HepG2 (cell line): ENCODE measurements around the gene ZNF800. TPM values are rescaled to one million over a fixed set of nuclear protein-coding genes. Genes with fewer than 3 reads are reported as not detected.

Experiments
- RAD51 ChIP-seq: fragments of 450-650 bp; IDR thresholded peaks from 2 replicates; pipeline ENCODE4 v1.6.1; 2016; ENCODE audit warnings: borderline replicate concordance
- TAF1 ChIP-seq: sonication (generic); formaldehyde crosslinking; IDR thresholded peaks from 2 replicates; pipeline ENCODE4 v1.4.0; 2020; ENCODE audit warnings: missing genetic modification reagents
- TBL1XR1 ChIP-seq: fragments of 150-350 bp; IDR thresholded peaks from 2 replicates; pipeline ENCODE4 v1.6.1; 2014; ENCODE audit warnings: borderline replicate concordance, low read length; ENCODE audit not compliant: partially characterized antibody
- ZNF747 ChIP-seq: sonication (generic); formaldehyde crosslinking; IDR thresholded peaks from 2 replicates; pipeline ENCODE4 v1.8.1; 2023; ENCODE audit warnings: missing genetic modification reagents, mild to moderate bottlenecking, borderline replicate concordance
- ZNF775 ChIP-seq: sonication (generic); formaldehyde crosslinking; IDR thresholded peaks from 2 replicates; pipeline ENCODE4 v1.4.0; 2020; ENCODE audit warnings: missing genetic modification reagents, mild to moderate bottlenecking, moderate library complexity, borderline replicate concordance
- ZNF839 ChIP-seq: sonication (generic); formaldehyde crosslinking; IDR thresholded peaks from 2 replicates; pipeline ENCODE4 v1.4.0; 2020; ENCODE audit warnings: missing genetic modification reagents, mild to moderate bottlenecking, borderline replicate concordance
- polyA plus RNA-seq, 8 experiments: library from polyadenylated mRNA; depleted of rRNA in 3 of 8; stranded (reverse) in 7 of 8; unstranded in 1 of 8; fragments of >200 nt; fragmentation: Illumina TruSeq in 4 of 8; extraction: Trizol in 4 of 8; gene quantifications; 2 replicates each; pipeline versions ENCODE4 v1.2.1 to v1.2.3, GENCODE V29; 2011 to 2016; ENCODE audit warnings: low read depth in 4 of 8, missing spikeins in 1 of 8, mixed read lengths in 1 of 8; ENCODE audit not compliant: insufficient read depth in 1 of 8
- total RNA-seq, 5 experiments: library from RNA; depleted of rRNA; stranded (reverse); fragments of >200 nt; fragmentation: Illumina TruSeq; extraction: Trizol; gene quantifications; 2 replicates each; pipeline ENCODE4 v1.2.3, GENCODE V29; 2016; ENCODE audit warnings: low read depth in 1 of 5
- TF ChIP-seq, protein P1 (sequence below): sonication (generic); formaldehyde crosslinking; IDR thresholded peaks from 2 replicates; pipeline ENCODE4 v1.5.0; 2020; ENCODE audit warnings: missing genetic modification reagents
- TF ChIP-seq, protein P2 (sequence below): sonication (generic); formaldehyde crosslinking; IDR thresholded peaks from 2 replicates; pipeline ENCODE4 v1.4.0; 2020; ENCODE audit warnings: missing genetic modification reagents, borderline replicate concordance
- TF ChIP-seq, protein P3 (sequence below): sonication (generic); formaldehyde crosslinking; IDR thresholded peaks from 2 replicates; pipeline ENCODE4 v1.9.0; 2021; ENCODE audit warnings: missing genetic modification reagents, mild to moderate bottlenecking, borderline replicate concordance
- TF ChIP-seq, protein P4 (sequence below): fragments of 450-650 bp; IDR thresholded peaks from 2 replicates; pipeline ENCODE4 v1.6.1; 2016
- TF ChIP-seq, protein P5 (sequence below): sonication (generic); formaldehyde crosslinking; IDR thresholded peaks from 2 replicates; pipeline ENCODE4 v1.4.0; 2020; ENCODE audit warnings: missing genetic modification reagents
- TF ChIP-seq, protein P6 (sequence below): IDR thresholded peaks from 2 replicates; pipeline ENCODE4 v1.6.1; 2012; ENCODE audit warnings: inconsistent platforms

The ZNF800 gene
- total and polyA plus RNA-seq, 2 of the 13 experiments (the other 11 are each of a cell fraction or from before 2014, with no cell fraction given), result 7.1 to 12.7 TPM

DNA sequence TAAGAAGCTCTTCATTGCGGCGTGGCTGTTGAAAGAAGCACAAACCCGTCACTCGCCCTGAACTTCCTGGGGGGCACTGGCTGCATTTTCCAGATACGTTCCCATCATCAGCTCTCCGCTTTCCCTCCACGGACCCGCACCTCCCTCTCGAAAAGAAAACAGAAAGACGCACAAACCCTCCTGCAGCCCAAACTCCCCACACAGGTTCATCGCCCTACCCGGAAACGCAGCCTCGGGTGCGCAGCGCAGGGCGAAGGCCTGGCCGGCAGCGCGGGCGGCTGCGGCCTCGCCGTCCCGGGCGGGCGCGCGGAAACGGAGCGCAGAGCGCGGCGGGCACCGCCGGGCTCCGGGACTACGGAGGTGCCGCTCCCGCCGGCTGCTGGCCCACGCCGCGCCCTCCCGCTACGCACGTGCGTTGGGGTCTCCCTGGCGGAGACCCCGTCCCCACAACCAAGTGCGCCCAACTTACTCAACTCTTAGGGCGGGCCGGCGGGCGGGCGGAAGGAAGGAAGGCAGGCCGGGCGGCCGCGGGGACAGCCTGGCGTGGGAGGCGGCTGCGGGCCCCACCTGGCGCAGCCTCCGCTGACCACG, 822 bp downstream of the ZNF800 start (continued):
- TF ChIP-seq, protein P1, sequence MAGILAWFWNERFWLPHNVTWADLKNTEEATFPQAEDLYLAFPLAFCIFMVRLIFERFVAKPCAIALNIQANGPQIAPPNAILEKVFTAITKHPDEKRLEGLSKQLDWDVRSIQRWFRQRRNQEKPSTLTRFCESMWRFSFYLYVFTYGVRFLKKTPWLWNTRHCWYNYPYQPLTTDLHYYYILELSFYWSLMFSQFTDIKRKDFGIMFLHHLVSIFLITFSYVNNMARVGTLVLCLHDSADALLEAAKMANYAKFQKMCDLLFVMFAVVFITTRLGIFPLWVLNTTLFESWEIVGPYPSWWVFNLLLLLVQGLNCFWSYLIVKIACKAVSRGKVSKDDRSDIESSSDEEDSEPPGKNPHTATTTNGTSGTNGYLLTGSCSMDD (CRISPR knock-in tag), result no peak
- no peak for TF ChIP-seq TBL1XR1
- TF ChIP-seq RAD51, result no peak
- TF ChIP-seq, protein P2, sequence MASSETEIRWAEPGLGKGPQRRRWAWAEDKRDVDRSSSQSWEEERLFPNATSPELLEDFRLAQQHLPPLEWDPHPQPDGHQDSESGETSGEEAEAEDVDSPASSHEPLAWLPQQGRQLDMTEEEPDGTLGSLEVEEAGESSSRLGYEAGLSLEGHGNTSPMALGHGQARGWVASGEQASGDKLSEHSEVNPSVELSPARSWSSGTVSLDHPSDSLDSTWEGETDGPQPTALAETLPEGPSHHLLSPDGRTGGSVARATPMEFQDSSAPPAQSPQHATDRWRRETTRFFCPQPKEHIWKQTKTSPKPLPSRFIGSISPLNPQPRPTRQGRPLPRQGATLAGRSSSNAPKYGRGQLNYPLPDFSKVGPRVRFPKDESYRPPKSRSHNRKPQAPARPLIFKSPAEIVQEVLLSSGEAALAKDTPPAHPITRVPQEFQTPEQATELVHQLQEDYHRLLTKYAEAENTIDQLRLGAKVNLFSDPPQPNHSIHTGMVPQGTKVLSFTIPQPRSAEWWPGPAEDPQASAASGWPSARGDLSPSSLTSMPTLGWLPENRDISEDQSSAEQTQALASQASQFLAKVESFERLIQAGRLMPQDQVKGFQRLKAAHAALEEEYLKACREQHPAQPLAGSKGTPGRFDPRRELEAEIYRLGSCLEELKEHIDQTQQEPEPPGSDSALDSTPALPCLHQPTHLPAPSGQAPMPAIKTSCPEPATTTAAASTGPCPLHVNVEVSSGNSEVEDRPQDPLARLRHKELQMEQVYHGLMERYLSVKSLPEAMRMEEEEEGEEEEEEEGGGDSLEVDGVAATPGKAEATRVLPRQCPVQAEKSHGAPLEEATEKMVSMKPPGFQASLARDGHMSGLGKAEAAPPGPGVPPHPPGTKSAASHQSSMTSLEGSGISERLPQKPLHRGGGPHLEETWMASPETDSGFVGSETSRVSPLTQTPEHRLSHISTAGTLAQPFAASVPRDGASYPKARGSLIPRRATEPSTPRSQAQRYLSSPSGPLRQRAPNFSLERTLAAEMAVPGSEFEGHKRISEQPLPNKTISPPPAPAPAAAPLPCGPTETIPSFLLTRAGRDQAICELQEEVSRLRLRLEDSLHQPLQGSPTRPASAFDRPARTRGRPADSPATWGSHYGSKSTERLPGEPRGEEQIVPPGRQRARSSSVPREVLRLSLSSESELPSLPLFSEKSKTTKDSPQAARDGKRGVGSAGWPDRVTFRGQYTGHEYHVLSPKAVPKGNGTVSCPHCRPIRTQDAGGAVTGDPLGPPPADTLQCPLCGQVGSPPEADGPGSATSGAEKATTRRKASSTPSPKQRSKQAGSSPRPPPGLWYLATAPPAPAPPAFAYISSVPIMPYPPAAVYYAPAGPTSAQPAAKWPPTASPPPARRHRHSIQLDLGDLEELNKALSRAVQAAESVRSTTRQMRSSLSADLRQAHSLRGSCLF (CRISPR knock-in tag), result no peak
- no peak for TF ChIP-seq TAF1 (CRISPR knock-in tag)
- TF ChIP-seq ZNF747 (CRISPR knock-in tag), result no peak
- TF ChIP-seq, protein P3, sequence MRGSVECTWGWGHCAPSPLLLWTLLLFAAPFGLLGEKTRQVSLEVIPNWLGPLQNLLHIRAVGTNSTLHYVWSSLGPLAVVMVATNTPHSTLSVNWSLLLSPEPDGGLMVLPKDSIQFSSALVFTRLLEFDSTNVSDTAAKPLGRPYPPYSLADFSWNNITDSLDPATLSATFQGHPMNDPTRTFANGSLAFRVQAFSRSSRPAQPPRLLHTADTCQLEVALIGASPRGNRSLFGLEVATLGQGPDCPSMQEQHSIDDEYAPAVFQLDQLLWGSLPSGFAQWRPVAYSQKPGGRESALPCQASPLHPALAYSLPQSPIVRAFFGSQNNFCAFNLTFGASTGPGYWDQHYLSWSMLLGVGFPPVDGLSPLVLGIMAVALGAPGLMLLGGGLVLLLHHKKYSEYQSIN (CRISPR knock-in tag), result no peak
- TF ChIP-seq, protein P4, sequence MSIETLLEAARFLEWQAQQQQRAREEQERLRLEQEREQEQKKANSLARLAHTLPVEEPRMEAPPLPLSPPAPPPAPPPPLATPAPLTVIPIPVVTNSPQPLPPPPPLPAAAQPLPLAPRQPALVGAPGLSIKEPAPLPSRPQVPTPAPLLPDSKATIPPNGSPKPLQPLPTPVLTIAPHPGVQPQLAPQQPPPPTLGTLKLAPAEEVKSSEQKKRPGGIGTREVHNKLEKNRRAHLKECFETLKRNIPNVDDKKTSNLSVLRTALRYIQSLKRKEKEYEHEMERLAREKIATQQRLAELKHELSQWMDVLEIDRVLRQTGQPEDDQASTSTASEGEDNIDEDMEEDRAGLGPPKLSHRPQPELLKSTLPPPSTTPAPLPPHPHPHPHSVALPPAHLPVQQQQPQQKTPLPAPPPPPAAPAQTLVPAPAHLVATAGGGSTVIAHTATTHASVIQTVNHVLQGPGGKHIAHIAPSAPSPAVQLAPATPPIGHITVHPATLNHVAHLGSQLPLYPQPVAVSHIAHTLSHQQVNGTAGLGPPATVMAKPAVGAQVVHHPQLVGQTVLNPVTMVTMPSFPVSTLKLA, result no peak
- no peak for TF ChIP-seq ZNF839 (CRISPR knock-in tag)
- no peak for TF ChIP-seq ZNF775 (CRISPR knock-in tag)
- TF ChIP-seq, protein P5, sequence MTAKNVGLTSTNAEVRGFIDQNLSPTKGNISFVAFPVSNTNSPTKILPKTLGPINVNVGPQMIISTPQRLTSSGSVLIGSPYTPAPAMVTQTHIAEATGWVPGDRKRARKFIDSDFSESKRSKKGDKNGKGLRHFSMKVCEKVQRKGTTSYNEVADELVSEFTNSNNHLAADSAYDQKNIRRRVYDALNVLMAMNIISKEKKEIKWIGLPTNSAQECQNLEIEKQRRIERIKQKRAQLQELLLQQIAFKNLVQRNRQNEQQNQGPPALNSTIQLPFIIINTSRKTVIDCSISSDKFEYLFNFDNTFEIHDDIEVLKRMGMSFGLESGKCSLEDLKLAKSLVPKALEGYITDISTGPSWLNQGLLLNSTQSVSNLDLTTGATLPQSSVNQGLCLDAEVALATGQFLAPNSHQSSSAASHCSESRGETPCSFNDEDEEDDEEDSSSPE, result peak; percentile 18; the same call in 1 of the 2 replicates
- TF ChIP-seq, protein P6, sequence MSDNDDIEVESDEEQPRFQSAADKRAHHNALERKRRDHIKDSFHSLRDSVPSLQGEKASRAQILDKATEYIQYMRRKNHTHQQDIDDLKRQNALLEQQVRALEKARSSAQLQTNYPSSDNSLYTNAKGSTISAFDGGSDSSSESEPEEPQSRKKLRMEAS, result no peak
